Neuronal stem cell (in vitro differentiated cells): ENCODE results near the gene ITM2B.

Source experiments
- DNase-seq: peaks from one replicate; pipeline ENCODE4 v3.0.0-alpha.2; 2013; ENCODE audit warnings: low spot score
- H2AFZ ChIP-seq: one replicate; pipeline ENCODE4 v1.6.1; 2013; ENCODE audit warnings: mild to moderate bottlenecking, low read length, inconsistent platforms
- H2AK5ac ChIP-seq: 2 replicates; pipeline ENCODE4 v1.6.1; 2013; ENCODE audit warnings: low read depth, mild to moderate bottlenecking, inconsistent platforms, low read length, moderate library complexity, mixed read lengths
- H2BK120ac ChIP-seq: 2 replicates; pipeline ENCODE4 v1.6.1; 2013; ENCODE audit warnings: low read depth, mild to moderate bottlenecking, inconsistent platforms, low read length, moderate library complexity, mixed read lengths
- H2BK12ac ChIP-seq: one replicate; pipeline ENCODE4 v1.6.1; 2013; ENCODE audit warnings: low read length, inconsistent platforms
- H2BK15ac ChIP-seq: 2 replicates; pipeline ENCODE4 v1.6.1; 2013; ENCODE audit warnings: mild to moderate bottlenecking, low read length, inconsistent platforms, mixed read lengths
- H2BK5ac ChIP-seq: one replicate; pipeline ENCODE4 v1.6.1; 2013; ENCODE audit warnings: inconsistent platforms, mild to moderate bottlenecking, low read length, moderate library complexity
- H3K14ac ChIP-seq: one replicate; pipeline ENCODE4 v1.6.1; 2013; ENCODE audit warnings: low read length, inconsistent platforms
- H3K18ac ChIP-seq: 2 replicates; pipeline ENCODE4 v1.6.1; 2013; ENCODE audit warnings: low read length, inconsistent platforms
- H3K23ac ChIP-seq: 2 replicates; pipeline ENCODE4 v1.6.1; 2013; ENCODE audit warnings: low read depth, mild to moderate bottlenecking, mixed read lengths, low read length, inconsistent platforms; ENCODE audit not compliant: poor library complexity
- H3K27ac ChIP-seq: replicated peaks from 3 replicates; pipeline ENCODE4 v1.5.1; 2013; ENCODE audit warnings: low read length, inconsistent platforms
- H3K27me3 ChIP-seq, 3 experiments: 2 replicates each; pipeline ENCODE4 v1.6.1; 2013; ENCODE audit warnings: low read length in 3 of 3, mild to moderate bottlenecking in 2 of 3, inconsistent platforms in 1 of 3, low read depth in 1 of 3, mixed read lengths in 1 of 3, moderate library complexity in 1 of 3; ENCODE audit not compliant: control insufficient read depth in 3 of 3, insufficient read depth in 3 of 3
- H3K36me3 ChIP-seq, 2 donors: replicated peaks in 1 of 2; 2 replicates each; pipeline ENCODE4 v1.6.1; 2013; ENCODE audit warnings: low read length in 2 of 2; ENCODE audit not compliant: control insufficient read depth in 2 of 2, insufficient read depth in 2 of 2
- H3K4ac ChIP-seq: 2 replicates; pipeline ENCODE4 v1.6.1; 2013; ENCODE audit warnings: inconsistent platforms, mild to moderate bottlenecking, low read length, moderate library complexity
- H3K4me1 ChIP-seq, 2 donors: 1 replicate in 1 of 2; 2 replicates in 1 of 2; pipeline ENCODE4 v1.6.1; 2013; ENCODE audit warnings: low read length in 2 of 2, low read depth in 1 of 2; ENCODE audit not compliant: control insufficient read depth in 2 of 2, insufficient read depth in 1 of 2
- H3K4me2 ChIP-seq: one replicate; pipeline ENCODE4 v1.6.1; 2013; ENCODE audit warnings: mild to moderate bottlenecking, low read length, inconsistent platforms; ENCODE audit not compliant: insufficient read depth, poor library complexity, severe bottlenecking
- H3K4me3 ChIP-seq, 2 donors: 2 replicates each; pipeline ENCODE4 v1.5.1; 2013; ENCODE audit warnings: low read length in 2 of 2, mild to moderate bottlenecking in 2 of 2, inconsistent platforms in 1 of 2, moderate library complexity in 1 of 2
- H3K79me1 ChIP-seq: one replicate; pipeline ENCODE4 v1.6.1; 2013; ENCODE audit warnings: low read depth, mild to moderate bottlenecking, inconsistent platforms, low read length, moderate library complexity
- H3K9ac ChIP-seq: one replicate; pipeline ENCODE4 v1.6.1; 2013; ENCODE audit warnings: mild to moderate bottlenecking, low read depth, low read length, inconsistent platforms; ENCODE audit not compliant: poor library complexity
- H3K9me3 ChIP-seq, 2 donors: replicated peaks in 1 of 2; 2 replicates each; pipeline versions ENCODE3 to v1.6.1; 2013; ENCODE audit warnings: low read length in 2 of 2, mild to moderate bottlenecking in 2 of 2, inconsistent platforms in 1 of 2, low read depth in 1 of 2, mixed read lengths in 1 of 2, moderate library complexity in 1 of 2; ENCODE audit not compliant: control insufficient read depth in 2 of 2, insufficient read depth in 1 of 2
- H4K8ac ChIP-seq: one replicate; pipeline ENCODE4 v1.6.1; 2013; ENCODE audit warnings: low read depth, mild to moderate bottlenecking, inconsistent platforms, low read length, moderate library complexity
- H4K91ac ChIP-seq: one replicate; pipeline ENCODE4 v1.6.1; 2013; ENCODE audit warnings: low read length, low read depth, mild to moderate bottlenecking, inconsistent platforms; ENCODE audit not compliant: poor library complexity
- WGBS, 2 donors: extraction: QIAGEN DNeasy Blood & Tissue Kit; methylation state at CpG; one replicate each; pipeline ENCODE4 v1.1.7; 2013; ENCODE audit warnings: missing lambda C conversion rate in 2 of 2, mixed read lengths in 1 of 2; ENCODE audit not compliant: insufficient read length in 2 of 2, insufficient replicate concordance in 1 of 2; ENCODE audit errors: extremely low coverage in 2 of 2; 5-methylcytosine and 5-hydroxymethylcytosine counted together

Gene ITM2B

DNA sequence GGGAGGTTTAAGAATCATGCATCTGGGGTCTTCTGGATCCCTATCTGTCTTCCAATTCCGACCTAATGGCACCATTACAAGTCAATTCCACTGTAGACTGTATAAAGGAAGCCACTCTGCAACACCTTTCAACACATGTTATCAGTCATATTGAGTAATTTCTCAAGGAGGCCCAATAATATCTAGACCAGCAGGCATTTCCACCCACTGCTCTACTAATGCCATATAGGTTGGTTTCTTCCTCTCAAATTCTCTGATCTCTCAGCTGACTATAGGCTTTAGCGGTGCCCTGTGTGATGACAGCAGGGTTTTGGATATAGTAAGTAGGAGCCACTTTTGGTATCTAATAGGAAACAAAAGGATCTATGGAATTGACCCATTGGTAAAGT, 12.4 kb upstream of the ITM2B start:
- no peak overlapping the region for H3K4ac ChIP-seq

DNA sequence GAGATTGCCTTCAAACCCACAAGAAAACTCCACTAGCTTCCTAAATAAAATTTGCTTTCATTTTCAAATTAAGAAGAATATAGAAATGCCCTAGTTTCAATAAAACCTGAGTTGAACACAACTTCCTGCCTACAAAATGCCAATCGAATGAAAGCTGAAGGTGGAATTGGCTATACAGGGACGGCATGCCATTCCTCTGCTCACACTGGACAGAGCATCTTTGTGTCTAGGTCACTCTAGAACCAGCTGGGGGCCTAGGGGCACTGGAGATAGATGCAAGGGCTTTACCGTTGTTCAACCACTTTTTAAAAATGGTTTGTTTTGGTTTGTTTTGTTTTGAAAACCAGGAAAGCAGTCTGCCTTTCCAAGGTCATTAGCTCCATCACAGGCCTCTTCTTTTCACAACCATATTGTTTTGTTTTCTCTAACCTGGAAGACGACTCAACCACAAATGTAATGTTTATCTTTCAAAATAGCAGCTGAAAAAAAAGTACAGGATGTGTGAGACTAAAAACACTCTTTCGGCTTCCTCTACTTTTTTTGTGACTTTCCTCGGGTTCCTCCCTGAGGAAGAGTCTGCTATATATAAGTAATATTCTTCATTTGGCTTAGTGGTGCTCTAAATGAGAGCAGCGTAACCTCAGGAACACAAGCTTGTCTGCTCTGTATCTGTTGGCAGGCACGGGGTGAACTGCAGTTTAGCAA, 11.9 kb upstream of the ITM2B start:
- Histone ChIP-seq H2BK5ac (no peak overlapping the region), H2BK12ac (no peak overlapping the region), H3K4ac (no peak overlapping the region), H3K27me3 (no peaks in the 10 kb centered on the region), H3K9me3 (no peaks in the 10 kb centered on the region), H2BK15ac (no peak overlapping the region), H3K79me1 (no peaks in the 10 kb centered on the region), H3K4me3 (no peak overlapping the region), H3K4me1 (no peaks in the 10 kb centered on the region), H3K36me3 (no peaks in the 10 kb centered on the region), H2AK5ac (no peak overlapping the region), H3K18ac (no peak overlapping the region), H4K8ac (no peak overlapping the region), H3K14ac (no peak overlapping the region), H3K4me2 (no peak overlapping the region), H3K9ac (no peak overlapping the region), H4K91ac (no peak overlapping the region), H2AFZ (no peak overlapping the region), H3K27ac (no peak overlapping the region), H2BK120ac (no peak overlapping the region), H3K23ac (no peak overlapping the region)
- no CpG with 5 or more reads among the region's 8 CpGs for WGBS, 2 donors
- no peak for DNase-seq

More for the DNA sequence above, 12.4 kb upstream of the ITM2B start:
- Histone ChIP-seq H3K27ac (no peak overlapping the region), H4K8ac (no peak overlapping the region), H2BK5ac (no peak overlapping the region), H3K9me3 (no peaks in the 10 kb centered on the region), H3K4me3 (no peak overlapping the region), H2BK120ac (no peak overlapping the region), H3K4me2 (no peak overlapping the region), H3K18ac (no peak overlapping the region), H3K27me3 (no peaks in the 10 kb centered on the region), H2AK5ac (no peak overlapping the region), H4K91ac (no peak overlapping the region), H2BK12ac (no peak overlapping the region), H3K14ac (no peak overlapping the region), H3K9ac (no peak overlapping the region), H2AFZ (no peak overlapping the region), H3K36me3 (no peaks in the 10 kb centered on the region), H2BK15ac (no peak overlapping the region), H3K79me1 (no peaks in the 10 kb centered on the region), H3K4me1 (no peaks in the 10 kb centered on the region), H3K23ac (no peak overlapping the region)
- DNase-seq, result no peak
- WGBS, 2 donors, result no CpG with 5 or more reads among the region's 2 CpGs

DNA sequence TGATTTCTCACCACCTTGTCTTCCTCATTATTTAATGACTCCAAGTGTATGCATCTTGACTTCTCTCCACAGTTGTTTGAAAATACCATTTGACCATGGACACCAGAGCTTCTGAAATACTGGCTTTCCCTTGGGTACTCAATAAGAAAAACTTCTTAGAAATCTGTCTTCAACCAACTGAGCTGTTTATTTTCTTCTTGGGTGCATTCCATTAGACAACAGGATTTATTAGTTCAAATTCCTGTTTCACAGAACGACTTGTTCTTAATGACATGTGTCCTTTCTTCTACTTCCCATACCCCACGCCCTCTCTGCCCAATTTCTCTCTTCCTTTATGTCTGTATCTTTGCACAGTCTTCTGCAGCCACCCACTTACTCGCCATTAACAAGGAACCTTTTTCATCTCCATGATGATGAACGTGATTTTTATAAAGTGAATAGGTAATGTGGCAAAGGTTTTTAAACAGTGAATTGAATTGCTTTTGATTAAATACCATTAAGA, 11.3 kb upstream of the ITM2B start:
- no peak overlapping the region for H3K18ac ChIP-seq
- H3K9me3 ChIP-seq, result no peaks in the 10 kb centered on the region
- H3K27me3 ChIP-seq, result no peaks in the 10 kb centered on the region
- H2AFZ ChIP-seq, result no peak overlapping the region
- no peaks in the 10 kb centered on the region for H3K79me1 ChIP-seq
- H3K4me2 ChIP-seq, result no peak overlapping the region
- H4K8ac ChIP-seq, result no peak overlapping the region
- H2BK120ac ChIP-seq, result no peak overlapping the region
- H2BK5ac ChIP-seq, result no peak overlapping the region
- H3K27ac ChIP-seq, result no peak overlapping the region
- no peak overlapping the region for H2BK12ac ChIP-seq
- H3K14ac ChIP-seq, result no peak overlapping the region
- H2BK15ac ChIP-seq, result no peak overlapping the region
- no peak overlapping the region for H3K23ac ChIP-seq
- no peak overlapping the region for H3K4me3 ChIP-seq
- H3K4ac ChIP-seq, result no peak overlapping the region
- H3K4me1 ChIP-seq, result no peaks in the 10 kb centered on the region
- no peaks in the 10 kb centered on the region for H3K36me3 ChIP-seq
- no peak overlapping the region for H2AK5ac ChIP-seq
- H4K91ac ChIP-seq, result no peak overlapping the region
- no peak for DNase-seq
- H3K9ac ChIP-seq, result no peak overlapping the region
- no CpG with 5 or more reads among the region's 4 CpGs for WGBS, 2 donors

DNA sequence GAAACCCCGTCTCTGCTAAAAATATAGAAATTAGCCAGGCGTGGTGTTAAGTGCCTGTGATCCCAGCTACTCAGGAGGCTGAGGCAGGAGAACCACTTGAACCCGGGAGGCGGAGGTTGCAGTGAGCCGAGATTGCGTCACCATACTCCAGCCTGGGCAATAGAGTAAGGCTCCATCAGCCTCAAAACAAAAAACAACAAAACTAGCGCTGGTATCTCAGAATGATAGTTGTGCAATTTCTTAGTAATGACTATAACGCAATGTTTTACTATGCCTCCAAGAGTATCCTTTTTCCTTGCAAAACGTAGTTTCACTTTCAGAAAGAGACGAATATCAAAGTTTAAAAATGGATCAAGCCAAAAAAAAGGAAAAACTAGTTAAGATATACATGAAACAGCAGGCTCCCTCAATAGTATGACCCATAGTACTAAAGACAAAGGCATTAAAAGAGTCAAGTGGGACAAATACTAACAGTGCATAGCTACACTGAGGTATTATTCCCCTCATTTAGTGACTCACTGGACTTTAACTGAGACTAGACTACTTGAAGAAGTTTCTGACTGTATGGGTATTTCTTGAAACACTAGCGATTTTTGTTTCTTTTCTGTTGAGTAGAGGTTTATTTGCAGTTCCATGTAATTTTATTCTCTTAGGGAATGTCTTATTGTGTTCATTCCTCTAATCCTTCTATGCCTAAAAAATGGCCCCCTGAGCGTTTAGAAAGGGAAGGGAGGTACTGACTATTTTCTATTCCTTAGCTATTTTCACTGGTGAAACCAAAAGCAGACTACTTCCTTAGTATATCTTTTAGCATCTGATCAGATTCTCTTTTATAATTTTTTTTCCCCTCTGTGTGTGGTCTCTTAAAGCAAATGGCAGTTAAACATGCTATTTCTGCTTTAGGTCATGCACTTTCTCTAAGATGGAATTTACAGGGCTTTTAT, 10.4 kb upstream of the ITM2B start:
- Histone ChIP-seq H3K18ac (no peak overlapping the region), H2BK12ac (no peak overlapping the region), H2AK5ac (no peak overlapping the region), H2BK120ac (no peak overlapping the region), H3K9ac (no peak overlapping the region), H3K36me3 (no peaks in the 10 kb centered on the region), H2AFZ (no peak overlapping the region), H3K27ac (no peak overlapping the region), H3K4me1 (no peaks in the 10 kb centered on the region), H3K4me3 (no peak overlapping the region), H3K4ac (no peak overlapping the region), H3K23ac (no peak overlapping the region), H3K79me1 (no peaks in the 10 kb centered on the region), H3K14ac (no peak overlapping the region), H4K91ac (no peak overlapping the region), H3K27me3 (no peaks in the 10 kb centered on the region), H4K8ac (no peak overlapping the region), H3K9me3 (no peaks in the 10 kb centered on the region), H3K4me2 (no peak overlapping the region), H2BK5ac (no peak overlapping the region), H2BK15ac (no peak overlapping the region)
- no CpG with 5 or more reads among the region's 12 CpGs for WGBS, 2 donors
- no peak for DNase-seq
